HG03432 (cell line): ENCODE measurements around the gene KIAA1217.

Source experiments
- ATAC-seq: cut with Tn5 transposase; IDR thresholded peaks from one replicate; pipeline ENCODE4 v1.9.1; 2021; ENCODE audit warnings: mild to moderate bottlenecking, moderate library complexity; ENCODE audit not compliant: unreplicated experiment

Gene KIAA1217

DNA sequence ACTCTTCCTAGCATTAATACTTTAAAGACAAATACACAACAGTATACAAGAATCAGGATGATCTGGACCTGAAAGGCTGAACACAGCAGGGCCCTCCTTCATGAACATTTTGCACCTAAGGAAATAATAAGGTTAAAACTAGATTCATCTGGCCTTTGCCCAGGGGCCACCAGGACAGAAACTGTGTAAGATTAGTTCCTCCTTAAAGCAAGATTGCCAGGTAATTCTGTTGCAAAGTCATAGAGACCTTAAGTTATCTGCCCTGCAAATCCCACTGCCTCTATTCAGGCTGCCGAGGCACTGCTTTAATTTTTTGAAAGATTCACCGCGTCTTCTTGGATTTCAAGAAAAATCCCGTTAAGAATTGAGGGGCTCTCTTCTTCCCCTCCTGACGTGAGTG, 1.6 kb upstream of the KIAA1217 start:
- no peak for ATAC-seq

DNA sequence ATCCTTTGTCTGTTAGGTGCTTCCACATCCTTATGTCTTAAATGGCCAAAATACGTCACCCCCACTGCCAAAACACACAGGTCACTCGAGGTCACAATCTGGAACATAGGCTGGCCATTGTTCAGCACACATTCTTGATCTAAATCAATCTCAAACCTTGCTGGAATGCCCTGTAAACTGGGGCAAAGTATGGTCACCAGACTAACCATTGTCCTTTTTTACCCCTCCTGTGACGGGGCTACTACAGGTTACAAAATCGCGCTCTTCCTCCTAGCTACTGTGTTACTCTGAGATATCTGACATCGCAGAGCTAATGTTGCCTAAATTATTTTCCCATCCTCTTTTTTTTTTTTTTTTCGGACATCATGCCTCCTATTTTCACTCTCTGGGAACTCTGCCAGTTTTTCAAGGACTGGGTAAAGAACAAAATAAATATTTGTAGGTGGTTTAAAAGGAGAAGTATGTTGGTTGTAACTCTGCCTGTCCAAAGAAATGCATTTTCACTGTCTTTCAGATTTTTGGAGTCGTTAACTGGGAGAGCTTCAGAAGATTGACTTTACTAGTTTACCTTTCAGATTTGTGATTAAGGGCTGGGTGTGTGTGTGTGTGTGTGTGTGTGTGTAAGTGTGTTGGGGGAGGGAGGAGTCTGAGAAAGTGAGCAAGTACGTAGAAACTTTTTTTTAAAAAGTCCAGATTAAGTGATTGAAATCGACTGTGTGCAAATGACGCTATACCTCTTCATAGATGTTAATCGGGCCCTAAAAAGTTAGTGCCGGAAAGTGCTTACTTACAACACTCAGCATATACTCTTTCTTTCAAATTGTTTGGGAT, 942 bp upstream of the KIAA1217 start:
- ATAC-seq, result no peak

DNA sequence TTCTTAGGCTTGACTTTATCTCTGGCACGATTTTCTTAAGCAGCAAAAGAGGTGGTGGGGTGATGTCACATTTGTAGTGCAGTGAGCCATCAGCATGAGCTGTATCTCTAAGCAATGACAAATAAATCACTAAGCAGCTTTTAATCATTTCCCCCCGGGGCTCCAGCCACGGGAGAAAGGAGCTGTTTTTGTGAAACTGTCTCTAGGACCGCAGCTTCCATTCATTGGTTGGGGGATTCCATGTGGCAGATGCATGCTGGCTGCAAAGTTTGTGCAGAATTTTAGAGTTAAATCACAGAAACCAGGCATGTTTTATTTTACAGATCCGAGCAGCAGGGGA, 464 bp downstream of the KIAA1217 start:
- peak; percentile 32 for ATAC-seq

- peak; percentile 73 for ATAC-seq
Observed at GRCh38 chr10:24209946-24210491, 1.1 kb downstream of the KIAA1217 start.

DNA sequence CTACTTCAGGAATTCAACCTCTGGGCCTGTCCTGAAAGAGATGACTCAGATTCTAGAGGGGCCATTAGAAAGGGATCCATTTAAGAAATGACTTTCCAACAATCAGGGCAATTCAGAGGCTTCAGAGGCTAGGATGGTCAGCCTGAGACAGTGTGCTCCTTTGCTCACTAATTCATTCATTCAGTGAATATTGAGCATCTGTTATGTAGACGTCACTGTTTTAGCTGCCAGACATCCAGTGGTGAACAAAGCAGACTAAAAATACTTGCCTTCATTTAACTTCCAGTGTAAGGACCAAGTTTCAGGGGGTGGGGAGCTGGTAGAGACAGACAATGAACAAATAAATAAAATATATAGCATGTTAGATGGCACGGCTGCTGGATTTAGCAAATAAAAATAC, 1.6 kb downstream of the KIAA1217 start:
- no peak for ATAC-seq

DNA sequence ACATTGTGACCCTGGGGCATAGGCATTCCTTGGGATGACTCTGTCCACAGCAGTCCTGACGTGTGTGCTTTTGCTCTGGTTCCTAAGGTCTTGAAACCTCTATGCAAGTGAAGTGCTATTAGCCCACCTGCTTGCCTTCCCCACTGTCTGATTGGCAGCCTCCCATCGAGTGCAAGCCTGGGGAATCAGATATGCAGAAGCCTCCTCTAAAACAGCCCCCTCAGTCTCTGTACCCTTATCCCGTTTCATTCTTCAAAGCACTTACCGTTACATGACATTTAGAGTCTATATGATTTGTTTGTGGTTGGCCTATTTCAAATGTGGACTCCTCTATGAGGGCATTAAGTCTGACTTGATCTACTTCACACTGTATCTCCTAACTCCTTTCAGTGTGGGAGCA, 4.3 kb downstream of the KIAA1217 start:
- no peak for ATAC-seq

- no peak for ATAC-seq
Observed at GRCh38 chr10:24213881-24214280, 4.9 kb downstream of the KIAA1217 start.

DNA sequence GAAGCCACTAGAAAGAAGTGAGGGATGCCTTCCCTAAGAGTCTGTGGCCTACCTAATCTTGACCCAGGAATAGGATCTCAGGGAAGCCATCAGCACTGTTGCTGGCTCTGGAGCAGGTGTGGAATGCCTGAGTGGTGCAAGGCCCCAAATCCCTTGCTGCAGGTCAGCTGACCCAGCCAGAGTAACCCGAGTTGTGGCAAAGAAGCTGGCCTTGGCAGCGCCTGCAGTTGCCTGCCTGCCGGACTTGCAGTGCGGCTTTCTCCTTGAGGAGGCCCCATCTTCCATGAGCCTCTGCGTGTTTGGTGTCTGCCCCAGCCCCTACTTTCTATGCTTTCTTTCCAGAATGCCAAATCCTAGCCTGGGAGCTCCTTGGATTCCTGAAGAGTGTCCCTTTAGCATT, 5.8 kb downstream of the KIAA1217 start:
- no peak for ATAC-seq

- ATAC-seq, result no peak
Observed at GRCh38 chr10:24215196-24215595, 6.3 kb downstream of the KIAA1217 start.

GRCh38 chr10:24215603-24216002, 6.7 kb downstream of the KIAA1217 start:
- ATAC-seq, result no peak

- ATAC-seq, result no peak
Observed at GRCh38 chr10:24219963-24220362, 11.0 kb downstream of the KIAA1217 start.

GRCh38 chr10:24223341-24223740, 14.4 kb downstream of the KIAA1217 start:
- no peak for ATAC-seq

DNA sequence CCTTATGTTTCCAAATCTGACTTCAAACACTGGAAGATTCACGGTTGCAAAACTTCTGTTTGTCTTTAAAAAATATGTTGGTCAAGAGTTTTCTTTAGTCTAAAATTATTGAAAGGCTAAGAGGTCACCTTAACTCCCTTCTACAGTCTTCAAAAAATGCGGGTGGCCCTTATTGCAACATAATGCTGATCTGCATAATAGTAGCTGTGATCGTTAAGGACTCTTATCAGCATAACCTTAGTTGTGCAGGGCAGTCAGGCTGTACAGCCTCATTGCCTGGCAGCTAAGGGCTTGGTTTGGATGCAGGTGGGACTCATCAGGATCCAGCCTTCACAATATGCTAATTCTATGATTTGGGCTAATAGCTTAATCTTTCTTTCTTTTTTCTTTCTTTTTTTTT, 15.0 kb downstream of the KIAA1217 start:
- no peak for ATAC-seq

DNA sequence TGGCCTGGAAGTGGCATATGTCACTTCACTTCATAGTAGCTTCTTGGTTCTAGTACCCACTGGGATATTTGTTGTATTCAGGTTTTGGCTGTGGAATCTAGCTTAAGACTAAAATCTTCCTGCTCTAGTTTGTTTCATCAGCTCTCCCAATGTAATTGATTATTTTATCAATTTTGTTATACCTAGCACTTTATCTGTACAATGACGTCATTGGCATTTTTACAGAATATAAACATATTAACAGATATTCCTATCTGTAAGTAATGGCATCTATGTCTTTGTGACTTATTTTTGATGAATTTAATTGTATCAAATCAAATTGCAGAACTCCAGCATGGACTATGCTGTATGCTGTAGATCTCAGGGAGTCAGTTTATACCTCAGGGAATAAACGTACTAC, 19.7 kb downstream of the KIAA1217 start:
- no peak for ATAC-seq

DNA sequence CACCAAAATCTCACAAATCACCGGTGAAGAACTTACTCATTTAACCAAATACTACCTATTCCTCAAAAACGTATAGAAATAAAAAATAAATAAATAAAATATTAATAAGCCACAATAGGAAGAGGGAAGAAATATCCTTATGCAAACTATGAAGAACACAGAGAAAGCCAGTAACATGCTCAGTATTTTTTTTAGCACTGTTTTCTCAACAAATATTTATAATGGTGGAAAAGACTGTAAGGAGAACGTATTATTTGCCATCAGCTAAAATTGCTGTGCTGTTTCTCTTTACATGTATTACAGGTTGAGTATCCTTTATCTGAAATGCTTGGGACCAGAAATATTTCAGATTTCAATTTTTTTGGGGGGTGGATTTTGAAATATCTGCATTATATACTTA, 21.0 kb downstream of the KIAA1217 start:
- ATAC-seq, result no peak

GRCh38 chr10:24231200-24231599, 22.3 kb downstream of the KIAA1217 start:
- no peak for ATAC-seq

GRCh38 chr10:24234784-24235183, 25.8 kb downstream of the KIAA1217 start:
- ATAC-seq, result no peak

GRCh38 chr10:24235471-24235870, 26.5 kb downstream of the KIAA1217 start:
- ATAC-seq, result no peak

DNA sequence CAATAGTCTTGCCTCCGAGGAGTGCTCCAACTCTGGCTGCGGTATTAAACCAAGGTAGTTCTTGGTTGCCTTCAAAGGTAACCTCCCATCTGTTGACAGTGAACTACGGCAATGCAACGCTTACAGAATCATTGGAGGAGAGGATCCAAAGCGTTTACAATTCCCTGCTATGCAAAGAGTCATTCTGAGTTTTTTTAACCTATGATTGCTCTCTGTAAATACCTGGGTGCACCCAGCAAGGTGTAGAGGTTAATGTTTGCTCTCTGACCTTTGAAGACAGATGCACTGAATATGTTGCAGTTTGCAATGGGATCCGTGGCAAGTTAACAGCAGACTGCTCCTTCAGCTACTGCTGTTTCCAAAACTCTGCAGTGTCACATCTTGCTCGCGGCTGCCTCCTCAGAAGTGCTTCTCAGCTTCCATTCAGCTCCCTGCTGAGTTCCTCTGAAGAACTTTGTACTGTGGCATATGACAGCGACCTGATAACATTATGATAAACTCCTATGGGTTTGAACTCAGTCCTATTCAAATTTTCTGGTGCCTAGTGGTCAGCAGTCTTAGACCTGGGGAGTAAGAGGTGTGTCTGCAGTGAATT, 29.0 kb downstream of the KIAA1217 start:
- no peak for ATAC-seq

DNA sequence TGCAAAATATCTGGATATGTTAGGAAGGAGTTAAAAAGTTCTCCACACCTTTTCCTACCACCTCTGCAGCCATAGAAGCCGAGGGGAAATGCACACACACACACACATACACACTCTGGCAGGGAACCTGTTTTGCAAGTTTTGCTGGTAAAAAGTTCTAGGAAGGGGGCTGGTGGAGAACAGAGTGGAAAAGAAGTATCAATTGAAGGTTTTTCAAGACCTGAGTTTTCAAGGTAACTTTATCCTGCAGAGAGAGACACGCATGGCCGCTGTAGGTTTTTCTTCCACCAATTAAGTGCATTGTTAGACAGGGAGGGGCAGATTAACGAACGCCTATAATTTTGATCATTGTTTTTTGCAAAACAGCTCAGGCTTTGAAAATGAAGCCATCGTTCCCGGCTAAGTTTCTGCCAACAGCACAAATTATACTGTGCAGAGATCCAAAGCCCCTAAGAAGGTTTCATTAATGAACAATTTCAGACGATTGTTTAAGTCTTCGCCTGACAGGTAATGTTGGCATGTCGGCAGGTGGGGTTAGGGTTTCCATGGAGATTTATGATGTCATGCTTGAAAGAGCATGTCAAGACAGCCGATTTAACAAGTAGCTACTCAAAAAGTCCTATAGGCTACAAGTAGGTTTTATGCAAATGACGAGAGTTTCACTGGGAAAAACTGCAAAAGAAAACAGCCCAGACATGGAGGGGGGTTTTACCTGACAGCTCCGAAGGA, 29.7 kb downstream of the KIAA1217 start:
- ATAC-seq, result no peak

- no peak for ATAC-seq
Observed at GRCh38 chr10:24239289-24240040, 30.5 kb downstream of the KIAA1217 start.
